A549 treated with Mapracorat at 1 μM for 4 hours (cell line): ENCODE data around the gene SEPTIN12. TPM values are rescaled to one million over a fixed set of nuclear protein-coding genes. Genes with fewer than 3 reads are reported as not detected.

ENCODE experiments used
- total RNA-seq: library from RNA; stranded (reverse); fragments of 200-300 nt; extraction: Qiagen RNA extraction; gene quantifications from 5 replicates; pipeline ENCODE4 v1.2.3, GENCODE V29; 2022

Gene SEPTIN12, protein sequence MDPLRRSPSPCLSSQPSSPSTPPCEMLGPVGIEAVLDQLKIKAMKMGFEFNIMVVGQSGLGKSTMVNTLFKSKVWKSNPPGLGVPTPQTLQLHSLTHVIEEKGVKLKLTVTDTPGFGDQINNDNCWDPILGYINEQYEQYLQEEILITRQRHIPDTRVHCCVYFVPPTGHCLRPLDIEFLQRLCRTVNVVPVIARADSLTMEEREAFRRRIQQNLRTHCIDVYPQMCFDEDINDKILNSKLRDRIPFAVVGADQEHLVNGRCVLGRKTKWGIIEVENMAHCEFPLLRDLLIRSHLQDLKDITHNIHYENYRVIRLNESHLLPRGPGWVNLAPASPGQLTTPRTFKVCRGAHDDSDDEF
- total RNA-seq = not detected in 5 replicates

DNA sequence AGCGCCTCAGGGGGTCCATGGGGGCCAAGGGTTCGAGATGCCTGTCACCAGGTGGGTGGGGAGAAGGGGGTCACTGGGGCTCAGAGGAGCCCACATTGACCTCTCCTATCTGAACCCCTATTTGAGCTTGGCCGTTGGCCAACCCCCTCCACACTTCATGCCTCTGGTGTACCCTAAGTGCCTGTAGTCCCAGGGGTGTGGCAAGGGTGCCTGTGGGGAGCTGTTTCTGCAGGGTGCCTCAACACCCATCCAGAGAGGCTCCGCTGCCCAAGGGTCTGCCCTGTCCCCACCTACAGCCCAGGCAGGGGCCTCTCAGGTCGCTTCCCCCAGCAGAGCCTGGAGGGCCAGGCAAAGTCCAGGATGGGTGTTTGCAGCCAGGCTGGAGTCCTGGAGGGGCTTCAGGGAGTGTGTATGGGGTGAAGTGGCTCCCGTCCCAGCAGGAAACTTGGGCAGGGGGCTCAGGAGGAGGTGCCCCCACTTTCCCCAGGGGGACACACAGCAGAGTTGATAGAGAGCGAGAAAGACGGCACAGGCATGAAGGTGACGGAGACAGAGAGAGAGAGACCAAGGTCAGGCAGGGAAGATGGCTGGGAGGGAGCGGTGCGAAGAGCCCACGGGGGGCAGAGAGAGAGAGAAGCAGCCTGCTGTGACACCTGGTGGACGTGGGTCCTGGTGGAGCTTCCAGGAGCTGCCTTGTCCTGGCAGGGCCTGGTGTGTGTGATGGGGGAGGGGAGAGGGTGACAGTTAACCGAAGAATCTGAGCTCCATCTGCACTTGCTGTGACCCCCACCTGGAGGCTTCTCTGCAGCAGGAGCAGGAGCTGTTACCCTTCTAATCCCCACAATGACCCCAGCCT lies at the start of gene SEPTIN12:
SEPTIN12 (minus strand) TSS at position 719 of the 856 bp plus-strand sequence; CDS start at position 19, 700 bp downstream.

DNA sequence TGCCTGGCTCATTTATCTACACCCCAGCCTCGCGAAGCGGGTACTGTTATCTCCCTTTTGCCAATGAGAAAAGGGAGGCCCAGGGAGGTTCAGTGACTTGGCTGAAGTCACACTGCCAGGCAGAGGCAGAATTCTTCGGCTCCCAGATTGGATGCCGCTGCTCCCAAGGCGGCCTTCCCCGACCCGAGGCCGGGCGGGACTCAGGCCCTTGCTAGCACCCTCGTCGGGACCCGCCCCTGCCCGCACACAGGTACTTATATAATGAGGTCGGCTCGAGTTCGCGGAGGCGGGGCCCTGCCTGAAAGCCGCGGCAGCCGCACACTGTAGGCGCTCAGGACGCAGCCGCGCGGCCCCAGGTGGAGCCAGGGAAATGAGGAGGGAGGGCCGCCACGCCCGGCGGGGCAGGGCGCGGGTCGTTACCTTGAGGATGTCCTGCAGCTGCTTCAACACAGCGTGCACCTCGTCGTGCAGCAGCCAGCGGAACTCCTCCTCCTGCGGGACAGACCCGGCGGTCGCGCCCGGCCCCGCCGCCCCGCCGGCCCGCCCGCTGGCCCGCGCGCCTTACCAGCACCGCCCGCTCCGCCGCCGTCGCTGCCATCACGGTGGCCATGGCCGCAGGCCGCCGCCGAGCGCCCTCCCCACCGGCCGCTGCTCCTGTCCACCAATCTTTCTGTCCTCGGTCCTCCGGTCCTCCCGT lies 14.0 kb upstream of the SEPTIN12 start, which contains the start of gene ROGDI:
ROGDI (minus strand) TSS at position 672 of the 697 bp plus-strand sequence; CDS start at position 610, 62 bp downstream.

DNA sequence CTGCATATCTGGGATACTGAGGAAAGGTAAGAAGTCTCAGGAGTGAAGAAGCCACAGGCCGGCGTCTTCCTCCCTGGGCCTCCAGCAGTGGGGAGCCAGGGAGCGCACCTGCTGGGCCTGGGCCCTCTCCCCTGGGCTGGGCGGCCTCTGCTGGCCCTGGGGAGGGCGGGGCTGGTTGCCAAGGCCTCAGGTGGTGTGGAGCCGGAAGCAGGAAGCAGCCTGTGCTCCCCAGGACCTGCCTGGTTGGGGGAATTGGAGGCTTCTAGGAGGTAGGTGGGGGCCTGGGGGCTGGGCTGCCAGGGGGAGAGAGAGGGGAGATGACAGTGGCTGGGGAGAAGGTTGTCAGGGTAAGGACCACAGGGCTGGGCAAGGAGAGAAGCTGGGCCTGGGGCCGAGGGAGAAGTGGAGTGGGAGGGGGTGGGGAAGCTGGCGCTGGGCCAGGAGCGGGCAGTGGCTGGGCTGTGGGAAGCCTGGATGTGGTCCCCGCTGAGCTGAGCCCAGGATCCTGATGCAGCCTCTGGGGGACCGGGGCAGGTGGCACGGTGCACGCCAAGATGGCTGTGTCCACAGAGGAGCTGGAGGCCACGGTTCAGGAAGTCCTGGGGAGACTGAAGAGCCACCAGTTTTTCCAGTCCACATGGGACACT lies 7.2 kb upstream of the SEPTIN12 start, which contains the start of gene SMIM22:
SMIM22 (plus strand) TSS at position 189 of the 647 bp plus-strand sequence; CDS start at position 555, 366 bp downstream.

DNA sequence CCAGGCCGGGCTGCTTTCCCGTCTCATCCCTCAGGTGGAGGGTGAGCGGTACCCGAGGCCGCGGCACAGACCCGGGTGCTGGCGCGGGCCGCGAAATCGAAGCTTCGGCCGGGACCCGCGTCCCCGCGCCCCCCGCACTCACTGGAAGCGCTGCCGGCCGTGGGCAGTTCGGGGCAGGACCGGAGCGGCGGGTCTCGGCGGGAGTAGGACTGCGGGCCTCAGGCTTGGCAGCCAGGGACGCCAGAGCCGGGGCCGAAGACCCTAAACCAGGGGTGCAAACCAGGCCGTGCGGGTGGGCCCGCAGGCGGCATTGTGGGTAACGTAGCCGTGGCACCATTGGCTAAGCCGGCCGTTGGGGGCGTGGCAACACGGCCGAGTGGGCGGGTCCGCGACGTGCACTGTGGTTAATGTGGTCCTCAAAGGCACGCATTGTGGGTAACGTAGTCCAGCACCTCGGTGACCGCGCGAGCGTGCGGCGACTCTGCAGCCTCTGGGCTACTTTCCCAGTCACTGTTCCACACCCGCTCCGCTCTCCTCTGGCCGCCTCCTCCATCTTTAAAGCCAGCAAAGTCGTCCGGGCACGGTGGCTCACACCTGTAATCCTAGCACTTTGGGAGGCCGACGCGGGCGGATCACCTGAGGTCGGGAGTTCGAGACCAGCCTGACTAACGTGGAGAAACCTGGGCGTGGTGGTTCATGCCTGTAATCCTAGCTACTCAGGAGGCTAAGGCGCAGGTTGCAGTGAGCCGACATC lies 21.1 kb downstream of the SEPTIN12 start, which contains the start of gene ZNF500:
ZNF500 (minus strand) TSS at position 288 of the 754 bp plus-strand sequence. CDS start 1,184 bp downstream, outside the sequence.

DNA sequence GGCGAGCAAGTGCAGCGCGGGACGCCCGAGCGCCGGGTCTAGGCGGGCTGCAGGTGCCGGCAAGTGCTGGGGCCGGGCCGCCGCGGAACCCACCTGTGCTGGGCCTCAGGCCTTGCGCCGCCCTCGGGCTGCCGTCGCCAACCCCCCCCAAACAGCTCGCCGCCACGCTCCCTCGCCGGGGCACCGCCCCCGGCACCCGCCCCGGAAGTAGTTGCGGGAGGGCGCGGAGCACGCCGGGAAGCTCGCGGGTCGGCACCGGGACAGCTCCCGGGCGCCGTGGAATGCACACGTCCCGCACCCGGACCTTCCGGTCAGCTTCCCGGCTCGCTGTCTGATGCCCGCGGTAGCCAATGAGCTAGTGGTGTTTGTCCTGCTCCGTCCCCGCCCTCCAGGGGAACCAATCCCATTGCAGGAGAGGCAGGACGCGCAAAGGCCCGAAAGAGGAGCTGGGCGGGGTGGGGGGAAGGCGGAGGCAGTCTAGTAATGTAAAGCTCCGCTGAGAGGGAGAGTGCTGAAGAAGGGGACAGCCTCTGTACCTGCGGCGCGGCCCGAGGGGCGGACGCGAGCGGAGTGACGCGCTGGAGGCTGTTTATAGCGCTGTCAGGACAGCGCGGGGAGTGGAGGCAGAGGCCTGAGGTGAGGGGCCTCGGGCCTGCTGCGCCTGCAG lies 53.9 kb downstream of the SEPTIN12 start, which contains the start of the genes ANKS3 and DNAAF8:
ANKS3 (minus strand) TSS at position 209 of the 667 bp plus-strand sequence. CDS start 4,122 bp downstream, outside the sequence.
DNAAF8 (plus strand) TSS at position 475 of the 667 bp plus-strand sequence. CDS start 1,978 bp downstream, outside the sequence.

Other genes starting within 250 kb of the SEPTIN12 start
- gene CDIP1, start 249.6 kb downstream of the SEPTIN12 start, total RNA-seq = 12.4 to 15.9 TPM (median 13.8 TPM) in 5 replicates
- gene C16orf96, start 232.0 kb downstream of the SEPTIN12 start, total RNA-seq = 0.03 to 0.06 TPM (median 0.05 TPM) in 3 of 5 replicates, not detected in the others
- 36.4 to 66.1 TPM (median 59.6 TPM) in 5 replicates for gene UBALD1, start 173.5 kb downstream of the SEPTIN12 start, total RNA-seq
- gene MGRN1, start 163.5 kb downstream of the SEPTIN12 start, total RNA-seq = 34.3 to 43.9 TPM (median 40.1 TPM) in 5 replicates
- 15.8 to 26.7 TPM (median 25.1 TPM) in 5 replicates for gene NUDT16L1, start 94.8 kb downstream of the SEPTIN12 start, total RNA-seq
- gene ANKS3, start 54.1 kb downstream of the SEPTIN12 start, total RNA-seq = 21.0 to 28.8 TPM (median 27.7 TPM) in 5 replicates
- 0.87 to 2.6 TPM (median 1.6 TPM) in 5 replicates for gene DNAAF8, start 53.8 kb downstream of the SEPTIN12 start, total RNA-seq
- 6.4 to 9.1 TPM (median 8.4 TPM) in 5 replicates for gene ZNF500, start 21.2 kb downstream of the SEPTIN12 start, total RNA-seq
- gene SMIM22, start 7.0 kb upstream of the SEPTIN12 start, total RNA-seq = not detected in 5 replicates
- 10.6 to 17.8 TPM (median 13.9 TPM) in 5 replicates for gene ROGDI, start 14.3 kb upstream of the SEPTIN12 start, total RNA-seq
- gene GLYR1, start 58.9 kb upstream of the SEPTIN12 start, total RNA-seq = 32.9 to 43.4 TPM (median 40.3 TPM) in 5 replicates
- gene UBN1, start 59.1 kb upstream of the SEPTIN12 start, total RNA-seq = 23.7 to 29.7 TPM (median 27.9 TPM) in 5 replicates
- 3.4 to 4.6 TPM (median 3.8 TPM) in 5 replicates for gene PPL, start 148.8 kb upstream of the SEPTIN12 start, total RNA-seq
- gene SEC14L5, start 170.0 kb upstream of the SEPTIN12 start, total RNA-seq = 0.02 to 0.10 TPM (median 0.03 TPM) in 3 of 5 replicates, not detected in the others
- gene NAGPA, start 245.6 kb upstream of the SEPTIN12 start, total RNA-seq = 13.9 to 18.3 TPM (median 17.9 TPM) in 5 replicates